Frontal cortex (tissue), 4 donors: ENCODE data around the gene EDNRA. TPM values are rescaled to one million over a fixed set of nuclear protein-coding genes. Genes with fewer than 3 reads are reported as not detected.
A peak's percentile ranks its signal among the peaks of the same experiment; 100 is the strongest.
"Not testable (repeated sequence)": the region's sequence is repeated elsewhere in the genome, so short reads cannot be mapped to it uniquely, and the experiment has no call there.

Source experiments
- DNase-seq, 2 donors: peaks; one replicate each; pipeline ENCODE4 v3.0.0; 2012; ENCODE audit warnings: low spot score in 2 of 2
- FAIRE-seq: peaks from 2 replicates; lab custom pipeline; 2012; peaks lifted over from hg19 to GRCh38; lab: Jason Lieb, UNC
- total RNA-seq: library from RNA; depleted of rRNA; stranded (reverse); fragments of >200 nt; gene quantifications from one replicate; pipeline ENCODE4 v1.2.3, GENCODE V29; 2014
- donor health status: control.
- donor health status: control.
- donor health status: control.

Gene EDNRA
- total RNA-seq, result 9.4 TPM

DNA sequence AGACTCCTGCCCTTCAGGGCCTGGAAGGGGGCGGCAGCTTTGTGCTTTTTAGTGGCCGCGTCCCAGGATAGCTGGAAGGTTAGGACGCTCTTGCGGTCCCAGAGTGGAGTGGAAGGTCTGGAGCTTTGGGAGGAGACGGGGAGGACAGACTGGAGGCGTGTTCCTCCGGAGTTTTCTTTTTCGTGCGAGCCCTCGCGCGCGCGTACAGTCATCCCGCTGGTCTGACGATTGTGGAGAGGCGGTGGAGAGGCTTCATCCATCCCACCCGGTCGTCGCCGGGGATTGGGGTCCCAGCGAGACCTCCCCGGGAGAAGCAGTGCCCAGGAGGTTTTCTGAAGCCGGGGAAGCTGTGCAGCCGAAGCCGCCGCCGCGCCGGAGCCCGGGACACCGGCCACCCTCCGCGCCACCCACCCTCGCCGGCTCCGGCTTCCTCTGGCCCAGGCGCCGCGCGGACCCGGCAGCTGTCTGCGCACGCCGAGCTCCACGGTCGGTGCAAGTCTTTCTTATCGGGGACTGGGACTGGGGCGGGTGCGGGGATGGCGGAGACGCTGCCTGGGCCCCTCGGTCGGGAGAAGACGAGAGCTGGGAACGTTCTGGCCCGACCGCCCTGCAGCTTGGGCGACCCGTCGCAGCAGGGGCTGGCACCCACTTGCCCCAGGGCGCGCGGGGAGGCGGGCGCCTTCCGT is at the start of gene EDNRA:
TSS of gene EDNRA (plus strand) at position 207 of the 686 bp plus-strand sequence. CDS start 4,585 bp downstream, outside the sequence.
- DNase-seq (peak in 1 of 2 donors; percentile 20), FAIRE-seq (no peak)

DNA sequence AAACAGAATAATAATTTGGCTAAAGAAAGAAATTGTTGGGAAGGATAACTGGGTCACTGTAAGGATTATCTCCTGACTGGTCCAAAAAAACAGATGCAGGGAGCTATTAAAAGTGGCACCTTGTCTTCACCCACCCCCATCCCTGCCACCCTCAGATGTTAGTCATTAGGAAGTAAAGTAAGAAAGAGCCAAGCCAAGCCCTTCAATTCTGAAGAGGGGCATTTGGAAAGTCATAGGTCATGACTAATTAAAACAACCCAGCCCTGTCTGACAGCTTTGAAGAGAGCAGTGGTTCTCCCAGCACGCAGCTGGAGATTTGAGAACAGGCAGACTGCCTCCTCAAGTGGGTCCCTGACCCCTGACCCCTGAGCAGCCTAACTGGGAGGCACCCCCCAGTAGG is 46.5 kb upstream of the EDNRA start:
- not testable (repeated sequence) for FAIRE-seq, DNase-seq

DNA sequence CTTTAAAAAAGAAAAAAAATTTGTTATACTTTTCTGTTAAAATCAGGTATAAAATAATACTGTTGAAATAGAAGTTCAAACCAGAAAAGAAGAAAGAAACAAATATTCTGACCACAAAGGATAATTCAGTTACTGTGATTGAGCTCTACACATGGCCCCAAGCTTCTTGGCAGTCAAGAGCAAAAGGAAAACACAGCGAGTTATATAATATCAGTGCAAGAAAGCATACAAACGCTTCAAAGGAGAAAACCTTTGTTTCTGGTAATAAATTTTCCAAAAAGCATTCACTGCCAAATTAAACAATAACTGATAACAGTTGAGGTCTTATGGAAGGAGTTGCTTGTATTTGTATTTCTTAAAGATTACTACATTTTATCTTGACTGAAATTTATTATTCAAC is 40.5 kb upstream of the EDNRA start:
- FAIRE-seq (no peak), DNase-seq (no peak)

DNA sequence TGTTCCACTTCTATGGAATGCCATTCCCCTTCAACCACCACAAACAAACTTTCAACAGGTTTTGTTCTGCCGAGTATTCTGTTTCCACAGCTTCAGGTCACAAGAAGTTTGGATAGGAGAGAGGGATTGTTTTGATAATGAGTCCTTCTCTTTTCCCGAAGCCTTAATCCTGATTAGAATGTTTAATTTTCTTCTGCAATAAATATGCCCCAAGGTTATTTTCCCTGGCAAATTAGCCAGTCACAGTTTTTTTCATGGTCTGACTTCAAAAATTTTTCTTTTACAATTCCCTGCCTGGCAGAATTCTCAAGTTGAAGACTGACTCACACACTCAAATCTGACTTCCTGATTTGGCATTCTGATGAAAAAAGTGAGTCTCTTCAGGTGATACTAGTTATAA is 33.1 kb upstream of the EDNRA start:
- DNase-seq, result no peak

DNA sequence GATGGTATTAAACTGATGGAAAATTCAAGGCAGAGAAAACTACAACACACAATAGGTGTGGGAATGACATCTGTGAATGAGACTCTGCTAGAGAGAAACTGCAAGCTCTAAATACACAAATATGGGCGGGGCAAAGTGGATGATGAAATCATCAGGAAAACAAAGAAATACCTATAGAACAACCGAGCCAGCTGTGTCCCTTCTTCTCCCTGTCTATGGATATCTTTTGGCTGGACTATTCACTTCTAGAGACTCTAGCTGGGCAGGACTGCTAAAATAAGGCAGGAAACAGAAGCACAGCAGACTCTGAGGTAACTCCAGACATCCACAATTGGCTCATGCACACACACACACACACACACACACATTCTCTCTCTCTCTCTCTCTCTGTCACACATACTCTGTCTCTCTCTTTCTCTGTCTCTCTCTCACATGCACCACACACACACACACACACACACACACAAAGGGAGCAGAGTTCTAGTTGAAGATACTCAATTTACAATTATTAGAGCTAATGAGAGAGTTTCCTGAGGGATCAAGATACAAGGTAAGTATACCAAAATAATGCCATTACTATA is 27.2 kb upstream of the EDNRA start:
- FAIRE-seq (no peak), DNase-seq (no peak)

More for the DNA sequence above, 33.1 kb upstream of the EDNRA start:
- FAIRE-seq, result no peak

DNA sequence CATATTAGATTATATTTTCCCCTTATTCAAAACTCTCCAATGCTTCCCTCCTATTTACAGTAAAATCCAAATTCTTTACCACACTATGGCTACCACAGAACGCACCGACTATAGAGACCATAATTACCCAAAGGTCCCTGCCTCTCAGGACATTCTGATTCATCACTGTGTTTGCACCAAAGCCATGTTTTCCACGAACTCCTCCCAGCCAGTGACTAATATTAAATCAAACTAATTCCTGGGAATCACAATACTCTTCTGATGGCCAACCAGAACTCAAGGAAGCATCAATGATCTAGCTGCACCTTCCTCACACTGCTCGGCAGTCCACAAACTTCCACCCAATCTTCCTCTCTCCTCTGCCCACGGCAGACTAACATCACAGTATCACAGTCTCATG is 24.2 kb upstream of the EDNRA start:
- no peak for FAIRE-seq
- no peak for DNase-seq

DNA sequence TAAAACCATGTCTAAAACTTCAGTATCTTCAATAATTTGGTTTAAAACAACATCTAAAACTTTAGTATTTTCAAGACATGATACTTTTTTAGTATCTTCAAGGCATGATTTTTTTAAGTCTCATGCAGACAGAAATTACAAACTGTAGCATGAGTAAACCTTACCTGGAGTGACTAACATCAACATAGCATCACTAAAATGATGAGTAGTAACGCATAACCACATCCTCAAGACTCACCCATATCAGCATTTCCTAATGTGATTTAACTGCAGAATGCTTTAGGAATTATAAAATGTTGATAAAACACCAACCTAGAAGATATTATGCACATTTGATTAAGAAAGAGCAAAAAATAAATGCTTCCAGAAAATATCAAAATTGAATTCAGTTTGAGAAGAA is 19.7 kb upstream of the EDNRA start:
- DNase-seq, result no peak
- FAIRE-seq, result no peak

DNA sequence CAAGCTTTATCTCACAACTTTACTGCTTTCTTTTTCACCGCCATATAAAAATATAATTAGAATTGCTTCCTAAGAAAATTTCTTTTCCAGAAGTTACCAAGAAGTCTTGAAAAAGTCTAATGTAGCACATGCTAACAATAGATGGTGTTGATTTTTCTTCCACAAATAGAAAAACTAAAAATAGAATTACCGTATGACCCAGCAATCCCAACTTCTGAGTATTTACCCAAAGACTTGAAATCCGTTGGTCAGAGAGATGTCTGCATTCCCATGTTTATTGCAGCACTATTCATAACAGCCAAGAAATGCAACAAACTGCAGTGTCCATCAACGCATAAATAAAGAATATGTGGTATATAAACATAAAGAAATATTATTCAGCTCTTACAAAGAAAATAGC is 17.8 kb upstream of the EDNRA start:
- DNase-seq, result no peak
- no peak for FAIRE-seq

- FAIRE-seq (no peak), DNase-seq (no peak)
These were observed 15.4 kb upstream of the EDNRA start for GRCh38 chr4:147465461-147465860.

DNA sequence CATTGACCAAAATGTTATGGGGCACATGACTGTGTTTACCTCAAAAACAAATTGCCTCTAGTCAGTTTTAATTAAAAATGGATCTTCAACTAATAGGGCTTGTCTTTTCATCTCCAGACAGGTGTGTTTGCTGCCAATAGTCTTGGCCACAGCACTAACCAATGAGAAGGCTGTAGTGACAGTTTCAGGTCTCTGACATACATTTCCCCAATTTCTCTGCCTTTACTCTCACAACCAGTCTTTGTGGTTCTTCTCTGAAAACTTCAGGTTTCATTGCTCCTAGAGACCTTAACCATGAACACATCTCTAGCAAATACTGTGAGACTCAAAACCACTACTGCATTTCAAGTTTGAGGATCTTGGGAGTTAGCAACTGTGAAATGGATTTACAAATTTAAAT is 3.5 kb upstream of the EDNRA start:
- FAIRE-seq, result no peak
- no peak for DNase-seq

DNA sequence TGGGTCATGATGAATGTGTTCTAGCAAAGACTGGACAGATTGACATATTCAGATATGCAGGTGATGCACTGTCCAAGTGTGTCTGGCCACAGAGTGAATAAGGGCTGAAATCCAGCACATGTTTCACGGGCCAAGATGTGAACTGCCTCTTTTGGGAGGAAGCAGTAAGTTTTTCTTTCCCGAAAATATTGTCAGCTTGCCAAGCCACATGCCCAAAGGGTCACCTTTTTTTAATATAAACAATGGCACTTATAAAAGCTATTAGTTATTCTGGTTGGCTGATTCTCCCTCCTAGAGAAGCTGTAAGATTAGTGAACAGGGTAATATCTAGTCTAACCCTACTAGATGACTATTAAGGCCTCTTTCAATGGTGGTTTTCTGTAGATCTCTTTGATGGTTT is 1.5 kb upstream of the EDNRA start:
- FAIRE-seq (no peak), DNase-seq (no peak)

- FAIRE-seq (no peak), DNase-seq (no peak)
These were observed 1.1 kb upstream of the EDNRA start for GRCh38 chr4:147479786-147480185.

DNA sequence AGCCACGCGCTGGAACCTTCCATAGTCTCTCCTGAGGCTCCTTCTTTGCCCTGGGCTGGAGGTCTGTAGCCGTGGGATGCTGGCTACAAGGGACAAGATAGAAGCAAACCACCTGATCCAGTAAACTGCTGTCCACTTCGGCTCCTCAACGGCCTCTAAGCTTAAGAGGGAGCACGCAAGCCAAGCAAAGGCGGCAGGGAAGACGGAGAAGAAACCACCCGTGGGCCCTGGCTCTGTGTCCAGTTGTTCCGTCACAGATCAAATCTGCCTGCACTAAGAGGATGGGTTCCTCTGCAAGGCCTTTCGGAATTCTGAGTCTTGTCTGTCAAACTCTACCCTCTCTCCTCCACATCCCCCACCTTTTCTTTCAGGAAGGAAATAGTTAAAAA is 401 bp upstream of the EDNRA start:
- DNase-seq, result no peak
- FAIRE-seq, result no peak

- FAIRE-seq (no peak), DNase-seq (no peak)
These were observed 746 bp downstream of the EDNRA start for GRCh38 chr4:147481577-147482109.

- FAIRE-seq (no peak), DNase-seq (no peak)
These were observed 1.4 kb downstream of the EDNRA start for GRCh38 chr4:147482281-147482680.

GRCh38 chr4:147485167-147485566 is 4.3 kb downstream of the EDNRA start:
- DNase-seq (no peak), FAIRE-seq (no peak)

DNA sequence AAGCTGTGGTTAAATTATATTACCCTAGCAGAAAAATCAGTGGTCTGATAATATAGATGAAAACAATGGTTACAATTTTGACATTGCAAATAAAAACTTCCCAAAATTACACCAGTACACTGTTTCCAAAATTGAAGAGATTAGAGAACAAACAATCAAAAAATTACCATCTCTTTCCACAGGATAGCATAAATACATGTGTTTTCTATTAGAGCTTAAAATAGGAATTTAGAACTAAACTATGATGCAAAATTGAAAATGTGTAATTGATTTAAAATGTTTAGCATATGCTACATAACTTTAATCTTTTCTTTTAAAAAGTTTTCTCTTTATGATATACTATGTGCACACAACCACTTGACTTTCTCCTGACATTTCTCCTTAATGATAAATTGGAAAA is 6.7 kb downstream of the EDNRA start:
- DNase-seq (no peak), FAIRE-seq (no peak)

DNA sequence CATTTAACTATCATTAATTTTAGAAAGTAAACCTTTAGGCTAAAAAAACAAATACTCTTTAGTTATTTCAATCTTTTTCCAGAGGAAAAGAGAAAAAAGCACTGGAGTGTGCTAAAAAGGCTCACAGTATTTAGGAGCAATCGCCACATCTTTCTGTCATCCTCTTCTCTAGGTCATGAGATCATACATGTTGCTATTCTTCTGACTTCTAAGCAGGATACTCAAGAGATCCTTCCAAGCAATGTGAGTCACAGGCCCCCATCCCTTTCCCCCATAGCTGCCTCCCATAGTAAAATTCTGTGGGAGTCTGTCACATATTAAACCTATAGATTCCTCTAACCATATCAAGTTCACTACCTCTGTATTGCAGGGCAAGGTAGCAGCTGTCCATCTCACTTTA is 7.7 kb downstream of the EDNRA start:
- FAIRE-seq, result no peak
- no peak for DNase-seq

- DNase-seq (no peak), FAIRE-seq (no peak)
These were observed 10.2 kb downstream of the EDNRA start for GRCh38 chr4:147491086-147491485.

DNA sequence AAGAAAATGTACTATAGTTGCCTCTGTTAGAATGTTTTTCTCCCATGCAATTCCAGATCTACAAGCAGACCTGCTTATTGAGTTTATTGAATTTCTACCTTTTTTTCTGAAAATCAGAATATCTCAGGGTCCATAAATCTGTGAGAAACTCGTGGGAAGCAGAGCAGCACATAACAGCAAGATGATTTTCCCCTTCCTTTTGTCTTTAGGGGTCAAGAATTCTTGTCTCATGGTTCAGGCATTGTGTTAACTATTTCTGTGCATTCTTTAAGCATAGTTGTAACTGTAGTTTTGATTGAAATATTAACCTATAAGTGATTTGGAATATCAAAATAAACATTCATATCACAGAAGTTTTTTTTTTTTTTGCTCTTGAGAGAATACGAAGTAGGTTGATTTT is 11.4 kb downstream of the EDNRA start:
- FAIRE-seq (no peak), DNase-seq (no peak)

DNA sequence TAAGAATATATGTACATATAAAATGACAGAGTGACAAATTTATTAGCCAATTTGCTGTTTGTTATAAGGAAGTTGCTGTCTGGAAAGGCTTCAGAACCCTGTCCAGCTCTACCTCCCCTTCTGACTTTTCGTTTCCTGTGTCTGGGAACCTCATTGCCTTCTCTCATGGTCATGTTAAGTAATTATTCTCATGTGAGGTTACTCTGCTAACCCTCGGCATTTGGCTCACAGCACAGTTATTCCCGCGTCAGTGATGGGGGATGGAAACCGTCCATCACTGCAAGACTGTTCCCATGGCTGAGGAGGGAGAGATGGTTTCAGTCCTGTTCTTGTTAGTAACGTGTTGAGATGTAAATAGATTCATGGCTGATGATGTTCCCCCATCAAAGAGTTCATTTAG is 11.9 kb downstream of the EDNRA start:
- FAIRE-seq (no peak), DNase-seq (no peak)

GRCh38 chr4:147493307-147493706 is 12.4 kb downstream of the EDNRA start:
- no peak for FAIRE-seq
- no peak for DNase-seq
